ENCODE measurements around the gene BTBD2. TPM values are rescaled to one million over a fixed set of nuclear protein-coding genes. Genes with fewer than 3 reads are reported as not detected.

The BTBD2 gene
- total RNA-seq = 81.5 TPM

DNA sequence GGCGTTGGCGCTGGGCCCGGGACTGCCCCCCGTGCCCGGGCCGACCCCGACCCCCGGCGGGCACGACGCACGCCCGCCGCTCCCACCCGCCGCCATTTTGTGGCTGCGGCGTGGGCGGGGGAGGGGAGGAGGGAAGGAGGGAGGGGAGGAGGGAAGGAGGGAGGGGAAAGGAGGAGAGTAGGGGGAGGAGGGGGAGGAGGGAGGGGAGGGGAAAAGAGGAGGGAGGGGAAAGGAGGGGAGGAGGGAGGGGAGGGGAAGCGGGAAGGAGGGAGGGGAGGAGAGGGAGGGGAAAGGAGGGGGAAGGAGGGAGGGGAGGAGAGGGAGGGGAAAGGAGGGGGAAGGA lies at the start of gene BTBD2:
Gene BTBD2 (minus strand): TSS at position 107 of the 343 bp plus-strand sequence. CDS start 11 bp downstream, at position 96.
- H3K9me3 ChIP-seq = no peaks in the 10 kb centered on the region
- intact Hi-C loops (cut with DNase I) = loop anchor here (10.0 kb wide), 1 partner anchor 141 kb away; no protein-coding TSS in a partner anchor
- H3K4me1 ChIP-seq = peaks cover 29% of the 10 kb centered on the region
- H3K36me3 ChIP-seq = no peaks in the 10 kb centered on the region
- peak within 1 kb of the TSS; percentile 90 for H3K27ac ChIP-seq
- peak within 1 kb of the TSS; percentile 78 to 87 for H3K4me3 ChIP-seq
- TF ChIP-seq POLR2AphosphoS5 (IDR thresholded peaks at IDR 0.05; ENCODE audit: insufficient read depth in 1 of 2, low read depth in 1 of 2) = no peak
- no peak for TF ChIP-seq CTCF (IDR thresholded peaks at IDR 0.05)
- TF ChIP-seq POLR2A (IDR thresholded peaks at IDR 0.05) = no peak
- no peak for DNase-seq (ENCODE audit: extremely low spot score in 2 of 2)
- H3K27me3 ChIP-seq = no peaks in the 10 kb centered on the region

GRCh38 chr19:2064788-2065524 lies 49.4 kb upstream of the BTBD2 start:
- H3K36me3 ChIP-seq = no peaks in the 10 kb centered on the region
- H3K27ac ChIP-seq = peak overlapping the region; percentile 86
- DNase-seq (ENCODE audit: extremely low spot score in 2 of 2) = no peak
- H3K9me3 ChIP-seq = no peaks in the 10 kb centered on the region
- intact Hi-C loops (cut with DNase I) = no loop called here
- no peak for TF ChIP-seq POLR2A (IDR thresholded peaks at IDR 0.05)
- peak in 1 of 2 donors; percentile 62 for TF ChIP-seq POLR2AphosphoS5 (IDR thresholded peaks at IDR 0.05; ENCODE audit: insufficient read depth in 1 of 2, low read depth in 1 of 2)
- TF ChIP-seq CTCF (IDR thresholded peaks at IDR 0.05) = no peak
- H3K27me3 ChIP-seq = no peaks in the 10 kb centered on the region
- H3K4me3 ChIP-seq = no peak overlapping the region
- peaks cover 38% of the 10 kb centered on the region for H3K4me1 ChIP-seq

- Histone ChIP-seq H3K9me3 (no peaks in the 10 kb centered on the region), H3K27ac (peak overlapping the region; percentile 86), H3K4me3 (no peak overlapping the region), H3K4me1 (peaks cover 38% of the 10 kb centered on the region), H3K36me3 (no peaks in the 10 kb centered on the region), H3K27me3 (no peaks in the 10 kb centered on the region)
- TF ChIP-seq CTCF (IDR thresholded peaks at IDR 0.05) = no peak
- no peak for TF ChIP-seq POLR2A (IDR thresholded peaks at IDR 0.05)
- no peak for TF ChIP-seq POLR2AphosphoS5 (IDR thresholded peaks at IDR 0.05; ENCODE audit: insufficient read depth in 1 of 2, low read depth in 1 of 2)
- intact Hi-C loops (cut with DNase I) = no loop called here
- DNase-seq (ENCODE audit: extremely low spot score in 2 of 2) = no peak
These were observed 48.9 kb upstream of the BTBD2 start for GRCh38 chr19:2064395-2064787.

DNA sequence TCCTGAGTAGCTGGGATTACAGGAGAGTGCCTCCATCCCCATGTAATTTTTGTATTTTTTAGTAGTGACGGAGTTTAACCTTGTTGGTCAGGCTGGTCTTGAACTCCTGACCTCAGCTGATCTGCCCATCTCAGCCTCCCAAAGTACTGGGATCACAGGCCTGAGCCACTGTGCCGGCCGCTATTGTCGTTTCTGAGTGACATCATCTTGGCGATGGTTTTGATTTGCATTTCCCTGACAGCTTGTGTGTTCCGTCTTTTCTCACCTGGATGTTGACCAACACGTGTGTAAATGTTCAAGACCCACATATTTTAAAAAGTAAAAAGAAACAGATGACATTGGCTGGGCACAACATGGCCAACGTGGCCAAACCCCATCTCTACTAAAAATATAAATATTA lies 48.3 kb upstream of the BTBD2 start:
- TF ChIP-seq POLR2AphosphoS5 (IDR thresholded peaks at IDR 0.05; ENCODE audit: insufficient read depth in 1 of 2, low read depth in 1 of 2) = no peak
- no peak for TF ChIP-seq POLR2A (IDR thresholded peaks at IDR 0.05)
- TF ChIP-seq CTCF (IDR thresholded peaks at IDR 0.05) = no peak
- Histone ChIP-seq H3K27me3 (no peaks in the 10 kb centered on the region), H3K9me3 (no peaks in the 10 kb centered on the region), H3K4me1 (peaks cover 39% of the 10 kb centered on the region), H3K36me3 (no peaks in the 10 kb centered on the region), H3K27ac (peak overlapping the region; percentile 86), H3K4me3 (no peak overlapping the region)
- intact Hi-C loops (cut with DNase I) = no loop called here
- no peak for DNase-seq (ENCODE audit: extremely low spot score in 2 of 2)

DNA sequence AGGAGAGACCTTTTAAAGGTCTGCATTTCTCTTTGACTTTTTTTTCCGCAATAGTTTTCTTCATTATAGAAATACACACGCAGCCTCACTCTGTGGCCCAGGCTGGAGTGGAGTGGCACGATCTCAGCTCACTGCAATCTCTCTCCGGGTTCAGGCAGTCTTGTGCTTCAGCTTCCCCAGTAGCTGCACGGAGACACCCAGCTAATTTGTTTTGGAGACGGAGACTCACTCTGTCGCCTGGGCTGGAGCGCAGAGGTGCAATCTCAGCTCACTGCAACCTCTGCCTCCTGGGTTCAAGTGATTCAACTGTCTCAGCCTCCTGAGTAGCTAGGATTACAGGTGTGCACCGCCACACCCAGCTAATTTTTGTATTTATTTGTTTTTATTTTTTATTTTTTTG lies 47.3 kb upstream of the BTBD2 start:
- intact Hi-C loops (cut with DNase I) = no loop called here
- TF ChIP-seq CTCF (IDR thresholded peaks at IDR 0.05) (no peak), POLR2A (IDR thresholded peaks at IDR 0.05) (no peak), POLR2AphosphoS5 (IDR thresholded peaks at IDR 0.05; ENCODE audit: insufficient read depth in 1 of 2, low read depth in 1 of 2) (no peak)
- H3K27ac ChIP-seq = peak overlapping the region; percentile 99
- H3K4me1 ChIP-seq = peaks cover 49% of the 10 kb centered on the region
- no peak overlapping the region for H3K4me3 ChIP-seq
- H3K27me3 ChIP-seq = no peaks in the 10 kb centered on the region
- H3K9me3 ChIP-seq = no peaks in the 10 kb centered on the region
- H3K36me3 ChIP-seq = no peaks in the 10 kb centered on the region
- no peak for DNase-seq (ENCODE audit: extremely low spot score in 2 of 2)

All from vagina (tissue), 2 donors.